Muscle of back (tissue), 11 donors: ENCODE results near the gene NOL12. TPM values are rescaled to one million over a fixed set of nuclear protein-coding genes. Genes with fewer than 3 reads are reported as not detected.
"Not testable (repeated sequence)": the region's sequence is repeated elsewhere in the genome, so short reads cannot be mapped to it uniquely, and the experiment has no call there.

ENCODE experiments used
- DNase-seq, 3 donors: peaks; one replicate each; pipeline versions ENCODE4 v3.0.0 to v3.0.0-alpha.2; 2013
- polyA plus RNA-seq, 10 donors: library from polyadenylated mRNA; unstranded; fragments of 120-200 nt; gene quantifications; one replicate each; pipeline ENCODE4 v1.2.1, GENCODE V29; 2013; ENCODE audit not compliant: insufficient read length in 10 of 10

NOL12 gene
- polyA plus RNA-seq, 10 donors = 12.4 to 22.4 (median 13.9) TPM

DNA sequence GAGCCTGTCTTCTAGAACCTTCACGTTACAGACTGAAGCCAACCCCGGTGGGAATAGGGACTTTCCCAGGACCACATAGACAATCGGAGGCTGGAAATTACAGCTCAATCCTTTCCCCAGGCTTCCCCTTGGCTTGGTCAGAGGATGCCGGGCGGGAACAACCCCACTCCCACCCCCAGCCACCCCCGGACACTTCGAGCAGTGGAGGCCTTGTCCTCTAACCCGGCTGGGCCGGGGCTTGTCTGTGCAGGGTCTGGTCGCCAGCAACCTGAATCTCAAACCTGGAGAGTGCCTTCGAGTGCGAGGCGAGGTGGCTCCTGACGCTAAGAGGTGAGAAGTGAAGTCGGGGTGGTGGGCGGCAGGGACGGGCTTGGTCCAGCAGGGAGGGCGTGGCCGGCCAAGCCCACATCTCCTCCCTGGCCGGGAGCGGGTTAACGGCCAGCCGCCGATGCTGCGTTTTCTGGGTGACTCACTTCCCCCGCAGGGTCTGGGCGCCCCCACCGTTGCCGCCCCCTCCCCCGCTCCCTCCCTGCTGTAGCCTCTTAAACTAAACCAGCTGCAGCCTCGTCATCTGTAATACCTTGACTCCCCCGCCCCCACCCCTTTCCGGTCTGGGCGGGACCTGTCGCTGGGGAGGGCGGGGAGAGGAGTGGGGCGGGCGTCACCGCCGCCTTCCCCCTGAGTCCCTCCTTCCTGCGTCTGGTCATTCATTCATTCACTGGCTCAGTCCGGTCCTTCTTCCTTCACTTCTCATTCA is 9.2 kb upstream of the NOL12 start:
- DNase-seq = peak; percentile 88 to 97 (median 94)

GRCh38 chr22:37677493-37677974 is 8.6 kb upstream of the NOL12 start:
- DNase-seq = no peak

- no peak for DNase-seq
Measured at GRCh38 chr22:37678372-37678771, 7.8 kb upstream of the NOL12 start.

- no peak for DNase-seq
Measured at GRCh38 chr22:37679670-37680069, 6.5 kb upstream of the NOL12 start.

DNA sequence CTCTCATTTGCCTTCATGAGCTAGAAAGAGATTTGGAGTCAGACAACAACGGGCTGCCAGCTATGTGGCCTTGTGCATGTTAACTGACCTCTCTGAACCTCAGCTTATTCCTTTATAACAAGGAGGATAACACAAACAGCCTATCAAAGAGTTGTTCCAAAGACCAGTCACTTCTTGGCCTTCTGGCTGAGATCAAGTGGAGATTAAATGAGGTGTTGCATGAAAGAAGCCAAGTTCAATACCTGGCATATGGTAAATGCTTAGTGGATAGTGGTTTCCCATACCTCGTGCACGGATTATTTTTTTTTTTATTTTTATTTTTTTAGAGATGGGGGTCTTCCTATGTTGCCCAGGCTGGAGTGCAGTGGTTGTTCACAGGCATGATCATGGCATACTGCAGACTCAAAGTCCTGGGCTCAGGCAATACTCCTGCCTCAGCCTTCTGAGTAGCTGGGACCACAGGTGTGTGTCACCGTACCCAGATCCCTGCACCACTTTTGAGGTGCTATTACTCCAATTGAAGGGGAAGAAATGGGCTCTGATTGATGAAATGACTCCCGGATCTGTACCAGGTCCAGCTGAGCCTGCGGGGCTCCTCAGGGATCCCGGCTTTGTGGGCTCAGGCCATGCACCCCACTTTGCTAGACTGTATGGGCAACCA is 5.8 kb upstream of the NOL12 start:
- DNase-seq = no peak

DNA sequence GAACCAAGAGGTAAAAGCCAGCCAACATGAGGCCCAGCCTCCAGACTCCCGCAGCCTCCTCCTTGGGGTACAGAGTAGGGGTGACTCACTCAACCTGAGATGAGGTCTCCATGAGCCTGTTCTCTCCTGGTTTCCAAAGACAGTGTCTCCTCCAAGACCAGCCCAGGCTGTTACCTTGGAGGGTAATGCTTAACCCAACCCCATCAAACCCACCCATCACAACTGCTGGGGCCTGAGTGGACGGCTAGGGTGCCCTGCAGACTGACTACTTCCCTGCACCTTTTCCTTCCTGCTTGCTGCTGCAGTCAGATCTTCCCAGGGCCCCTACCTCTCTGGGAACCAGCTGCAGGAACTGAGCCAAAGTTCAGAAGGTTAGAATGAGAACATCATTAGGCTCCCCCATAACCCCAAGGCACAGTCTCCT is 5.1 kb upstream of the NOL12 start:
- no peak for DNase-seq

- peak in 2 of 3 donors; percentile 71 to 78 for DNase-seq
Measured at GRCh38 chr22:37681556-37682049, 4.5 kb upstream of the NOL12 start.

- no peak for DNase-seq
Measured at GRCh38 chr22:37684803-37685615, 1.1 kb upstream of the NOL12 start.

DNA sequence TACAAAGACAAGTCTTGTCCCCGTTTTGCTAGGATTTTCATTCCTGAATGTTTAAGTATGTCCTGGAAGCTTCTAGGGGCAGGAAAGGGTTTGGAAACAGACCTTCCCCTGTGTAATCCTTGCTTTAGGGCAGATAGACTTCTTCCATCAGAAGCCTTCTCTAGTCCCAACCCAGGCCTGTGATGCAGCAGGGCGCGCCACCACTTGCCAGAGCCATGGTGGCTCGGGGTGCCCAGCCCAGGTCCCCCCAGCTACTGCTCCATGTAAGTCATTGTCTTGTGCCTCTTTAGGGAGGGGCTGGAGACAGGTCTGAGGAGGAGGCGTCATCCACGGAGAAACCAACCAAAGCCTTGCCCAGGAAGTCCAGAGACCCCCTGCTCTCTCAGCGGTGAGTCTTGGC is 4.3 kb downstream of the NOL12 start:
- no peak for DNase-seq

- DNase-seq = no peak
Measured at GRCh38 chr22:37690901-37691504, 4.9 kb downstream of the NOL12 start.

DNA sequence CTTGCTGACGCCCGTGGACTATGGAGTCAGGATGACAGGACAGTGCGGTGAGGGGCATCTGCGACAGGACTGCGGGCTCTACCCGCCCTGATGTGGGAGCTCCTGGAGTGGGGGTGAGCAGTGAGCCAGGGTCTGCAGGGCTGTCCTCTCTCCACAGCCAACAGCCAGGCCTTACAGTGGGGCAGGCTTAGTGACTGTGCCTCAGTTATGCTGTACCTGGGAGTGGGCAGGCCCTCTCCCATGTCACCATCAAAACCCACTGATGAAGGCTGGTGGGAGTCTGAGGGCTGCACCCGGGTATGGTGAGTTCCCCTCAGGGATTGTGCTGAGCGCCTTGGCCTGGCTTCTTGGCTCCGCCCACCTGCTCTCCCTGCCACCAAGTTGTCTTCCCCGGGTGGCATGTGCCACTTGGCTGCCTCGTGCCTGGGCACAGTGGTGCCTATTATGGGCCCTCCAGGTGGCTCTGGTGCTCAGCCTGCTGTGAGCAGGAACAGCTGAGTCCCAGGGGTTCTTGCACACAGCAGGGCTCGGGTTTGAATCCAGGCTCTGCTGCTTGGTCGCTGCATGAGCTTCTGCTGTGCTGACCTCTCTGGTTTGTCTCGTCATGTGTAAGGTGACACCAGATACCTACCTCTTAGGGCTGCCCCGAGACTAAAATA is 6.6 kb downstream of the NOL12 start:
- DNase-seq = no peak

GRCh38 chr22:37694131-37694530 is 8.0 kb downstream of the NOL12 start:
- DNase-seq = not testable (repeated sequence)

DNA sequence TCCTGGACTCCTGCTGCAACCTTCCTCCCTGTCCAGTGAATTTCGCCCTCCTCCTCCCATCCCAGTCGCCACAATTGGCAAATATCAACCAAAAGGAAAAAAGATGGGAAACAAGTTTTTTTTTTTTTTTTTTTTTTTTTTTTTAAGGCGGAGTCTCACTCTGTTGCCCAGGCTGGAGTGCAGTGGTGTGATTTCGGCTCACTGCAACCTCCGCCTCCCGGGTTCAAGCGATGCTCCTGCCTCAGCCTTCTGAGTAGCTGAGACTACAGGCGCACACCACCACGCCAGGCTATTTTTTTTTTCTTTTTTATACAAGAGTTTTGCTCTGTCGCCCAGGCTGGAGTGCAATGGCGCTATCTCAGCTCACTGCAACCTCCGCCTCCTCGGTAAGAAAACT is 10.1 kb downstream of the NOL12 start:
- DNase-seq = not testable (repeated sequence)

GRCh38 chr22:37696657-37697537 is 10.8 kb downstream of the NOL12 start, which contains the start of gene TRIOBP:
Gene TRIOBP, plus strand, starts transcription at chr22:37697048. Its CDS starts 4,318 bp downstream, at chr22:37701366.
- DNase-seq = peak; percentile 91 to 97 (median 93)

DNA sequence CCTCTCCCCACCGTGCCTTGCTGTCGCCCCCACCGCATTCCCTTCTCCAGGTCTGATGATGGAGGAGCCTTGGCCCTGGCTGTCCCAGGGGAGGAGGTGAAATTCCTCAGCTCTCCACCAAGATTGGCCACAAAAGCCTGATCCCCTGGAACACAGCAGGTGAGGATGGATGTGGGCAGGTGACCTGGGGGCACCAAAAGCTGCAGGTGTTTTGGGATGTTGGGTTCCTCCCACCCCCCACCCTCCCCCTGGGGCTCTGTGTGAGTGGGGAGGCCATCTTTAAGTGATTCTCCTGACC is 11.3 kb downstream of the NOL12 start:
- no peak for DNase-seq

DNA sequence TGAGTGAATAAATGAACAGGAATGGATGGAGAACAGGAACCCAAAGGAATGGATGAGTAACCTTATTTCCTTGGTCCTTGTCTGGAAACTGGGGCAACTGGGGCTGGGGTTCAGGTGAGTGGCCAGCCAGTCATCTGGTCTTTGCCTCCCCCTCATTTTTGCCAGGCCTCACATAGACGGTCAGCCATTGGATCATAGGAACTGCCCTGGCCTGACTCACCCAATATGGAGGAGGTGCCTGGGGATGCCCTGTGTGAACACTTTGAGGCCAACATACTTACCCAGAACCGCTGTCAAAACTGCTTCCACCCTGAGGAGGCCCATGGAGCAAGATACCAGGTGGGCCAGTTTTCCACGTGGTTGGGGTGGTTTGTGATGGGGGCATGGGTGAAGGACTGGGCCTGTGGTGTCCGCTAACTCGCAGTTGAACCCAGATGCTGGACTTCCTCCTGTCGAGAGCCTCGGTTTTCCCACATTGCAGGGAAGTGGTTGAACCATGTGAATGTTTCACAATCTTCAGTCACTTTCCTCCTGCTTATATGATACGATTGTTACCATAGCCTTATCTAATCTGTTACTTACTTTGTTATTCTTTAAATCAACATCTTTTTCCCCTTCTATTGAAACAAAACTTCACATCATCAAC is 15.1 kb downstream of the NOL12 start:
- no peak for DNase-seq

DNA sequence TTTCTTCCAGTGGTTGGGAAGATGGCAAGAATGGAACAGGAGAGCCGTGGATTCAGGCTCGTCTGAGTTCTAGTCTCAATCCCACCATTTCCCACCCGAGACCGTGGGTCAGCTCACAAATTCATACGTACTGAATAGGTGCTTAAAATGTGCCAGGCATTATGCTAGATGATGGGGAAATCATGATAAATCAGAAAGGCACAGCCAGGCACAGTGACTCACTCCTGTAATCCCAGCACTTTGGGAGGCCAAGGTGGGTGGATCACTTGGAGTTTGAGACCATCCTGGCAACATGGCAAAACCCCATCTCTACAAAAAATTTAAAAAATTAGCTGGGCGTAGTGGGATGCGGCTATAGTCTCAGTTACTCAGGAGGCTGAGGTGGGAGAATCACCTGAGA is 17.8 kb downstream of the NOL12 start:
- no peak for DNase-seq

DNA sequence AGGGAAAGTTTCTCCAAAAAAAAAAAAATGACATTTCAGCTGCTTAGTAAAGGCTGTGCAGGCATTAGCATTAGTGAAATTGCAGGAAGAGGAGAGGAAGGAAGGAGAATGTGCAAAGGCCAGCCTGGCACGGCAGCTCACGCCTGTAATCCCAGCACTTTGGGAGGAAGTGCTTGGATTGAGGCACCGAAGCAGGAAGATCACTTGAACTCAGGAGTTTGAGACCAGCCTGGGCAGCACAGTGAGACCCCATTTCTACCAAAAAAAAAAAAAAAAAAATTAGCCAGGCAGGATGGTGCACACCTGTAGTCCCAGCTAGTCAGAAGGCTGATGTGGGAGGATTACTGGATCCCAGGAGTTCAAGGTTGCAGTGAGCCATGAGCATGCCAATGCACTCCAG is 18.5 kb downstream of the NOL12 start:
- no peak for DNase-seq

- DNase-seq = no peak
Measured at GRCh38 chr22:37705205-37705604, 19.1 kb downstream of the NOL12 start.
